IMR-90 (cell line): Measurements from ENCODE around the gene ZCWPW1. TPM values are rescaled to one million over a fixed set of nuclear protein-coding genes. Genes with fewer than 3 reads are reported as not detected.

Experiments
- ATAC-seq: fragments of 200-7000 bp; cut with Tn5 transposase; 2 replicates; pipeline ENCODE4 v1.9.1; 2020; ENCODE audit warnings: low read depth, mild to moderate bottlenecking, moderate library complexity
- BruUV-seq: library from RNA; stranded (reverse); fragments of 400-500 nt; replicated peaks from 2 replicates; lab custom pipeline; 2021; lab: Mats Ljungman, UMichigan
- CTCF ChIA-PET: fragments of 300-600 bp; formaldehyde crosslinking; extraction: SDS; loops from one replicate; lab custom pipeline; 2021; ENCODE audit warnings: antibody characterized with exemption; lab: Yijun Ruan, JAX
- POLR2A ChIA-PET: fragments of 300-600 bp; sonication (Branson Sonifier 250); formaldehyde crosslinking; loops from one replicate; lab custom pipeline; 2022; ENCODE audit warnings: antibody characterized with exemption; ENCODE audit not compliant: unreplicated experiment; lab: Charles Lee
- DNase-seq: peaks from one replicate; pipeline ENCODE4 v3.0.0; 2013
- H2AFZ ChIP-seq: replicated peaks from 2 replicates; pipeline ENCODE3; 2013; ENCODE audit warnings: low read length, mild to moderate bottlenecking; ENCODE audit not compliant: poor library complexity
- H2AK5ac ChIP-seq: 2 replicates; pipeline ENCODE4 v1.6.1; 2013; ENCODE audit warnings: low read depth, low read length, inconsistent platforms
- H2AK9ac ChIP-seq: replicated peaks from 2 replicates; pipeline ENCODE3; 2013; ENCODE audit warnings: mild to moderate bottlenecking, low read depth, low read length, moderate library complexity; ENCODE audit not compliant: poor library complexity
- H2BK120ac ChIP-seq: 2 replicates; pipeline ENCODE4 v1.6.1; 2013; ENCODE audit warnings: low read depth, low read length, inconsistent platforms
- H2BK15ac ChIP-seq: 3 replicates; pipeline ENCODE4 v1.6.1; 2013; ENCODE audit warnings: low read depth, low read length, inconsistent platforms
- H2BK20ac ChIP-seq: 2 replicates; pipeline ENCODE4 v1.6.1; 2013; ENCODE audit warnings: low read depth, mild to moderate bottlenecking, inconsistent platforms, low read length, moderate library complexity
- H2BK5ac ChIP-seq: 2 replicates; pipeline ENCODE4 v1.6.1; 2013; ENCODE audit warnings: mild to moderate bottlenecking, low read depth, low read length, inconsistent platforms; ENCODE audit not compliant: poor library complexity, severe bottlenecking
- H3K14ac ChIP-seq: replicated peaks from 2 replicates; pipeline ENCODE4 v1.6.1; 2013; ENCODE audit warnings: low read depth, low read length, inconsistent platforms
- H3K18ac ChIP-seq: 2 replicates; pipeline ENCODE4 v1.6.1; 2013; ENCODE audit warnings: low read depth, low read length, control low read depth
- H3K23ac ChIP-seq: 2 replicates; pipeline ENCODE4 v1.6.1; 2013; ENCODE audit warnings: low read depth, low read length, inconsistent platforms
- H3K27ac ChIP-seq: 2 replicates; pipeline ENCODE4 v1.5.1; 2013; ENCODE audit warnings: mild to moderate bottlenecking, control low read depth, low read length; ENCODE audit not compliant: insufficient read depth
- H3K27me3 ChIP-seq: 2 replicates; pipeline ENCODE4 v1.6.1; 2013; ENCODE audit warnings: low read length; ENCODE audit not compliant: control insufficient read depth, insufficient read depth
- H3K36me3 ChIP-seq: 2 replicates; pipeline ENCODE4 v1.6.1; 2013; ENCODE audit warnings: low read length, mixed read lengths; ENCODE audit not compliant: control insufficient read depth, insufficient read depth
- H3K4ac ChIP-seq: 2 replicates; pipeline ENCODE4 v1.6.1; 2013; ENCODE audit warnings: low read depth, low read length, inconsistent platforms
- H3K4me1 ChIP-seq: 2 replicates; pipeline ENCODE4 v1.6.1; 2013; ENCODE audit warnings: low read length, mixed read lengths; ENCODE audit not compliant: control insufficient read depth, insufficient read depth
- H3K4me2 ChIP-seq: 2 replicates; pipeline ENCODE4 v1.6.1; 2013; ENCODE audit warnings: low read depth, mild to moderate bottlenecking, control low read depth, low read length, moderate library complexity
- H3K4me3 ChIP-seq: 2 replicates; pipeline ENCODE4 v1.5.1; 2013; ENCODE audit warnings: low read depth, mild to moderate bottlenecking, control low read depth, low read length, moderate library complexity; ENCODE audit not compliant: insufficient read depth
- H3K56ac ChIP-seq: 2 replicates; pipeline ENCODE4 v1.6.1; 2013; ENCODE audit warnings: low read length, inconsistent platforms; ENCODE audit not compliant: insufficient read depth; ENCODE audit errors: extremely low read depth
- H3K79me1 ChIP-seq, 2 experiments: 2 replicates each; pipeline ENCODE4 v1.6.1; 2013; ENCODE audit warnings: low read length in 2 of 2, inconsistent platforms in 1 of 2, low read depth in 1 of 2
- H3K9ac ChIP-seq: 2 replicates; pipeline ENCODE4 v1.6.1; 2013; ENCODE audit warnings: low read depth, low read length, control low read depth
- H3K9me1 ChIP-seq: 2 replicates; pipeline ENCODE4 v1.6.1; 2013; ENCODE audit warnings: low read length, inconsistent platforms; ENCODE audit not compliant: insufficient read depth
- H3K9me3 ChIP-seq: 2 replicates; pipeline ENCODE4 v1.6.1; 2013; ENCODE audit warnings: low read length; ENCODE audit not compliant: control insufficient read depth, insufficient read depth
- H4K20me1 ChIP-seq: 2 replicates; pipeline ENCODE4 v1.6.1; 2013; ENCODE audit warnings: low read length, inconsistent platforms; ENCODE audit not compliant: insufficient read depth
- H4K5ac ChIP-seq: 2 replicates; pipeline ENCODE4 v1.6.1; 2013; ENCODE audit warnings: mild to moderate bottlenecking, low read depth, low read length, control low read depth
- H4K8ac ChIP-seq, 2 experiments: 2 replicates each; pipeline ENCODE4 v1.6.1; 2013; ENCODE audit warnings: low read depth in 2 of 2, low read length in 2 of 2, control low read depth in 1 of 2, inconsistent platforms in 1 of 2
- H4K91ac ChIP-seq: 2 replicates; pipeline ENCODE4 v1.6.1; 2013; ENCODE audit warnings: low read depth, low read length, inconsistent platforms; ENCODE audit not compliant: insufficient read depth
- CEBPB ChIP-seq: IDR thresholded peaks from 2 replicates; pipeline ENCODE4 v1.6.1; 2012; ENCODE audit warnings: low read depth, low read length, improper control_type of control experiment
- CTCF ChIP-seq: conservative IDR thresholded peaks from 2 replicates; pipeline ENCODE4 v1.5.1; 2012; ENCODE audit warnings: mild to moderate bottlenecking, low read depth, low read length, improper control_type of control experiment
- FOS ChIP-seq: fragments of 150-350 bp; IDR thresholded peaks from 2 replicates; pipeline ENCODE4 v1.6.1; 2016; ENCODE audit warnings: low read depth, low read length
- MAFK ChIP-seq: IDR thresholded peaks from 2 replicates; pipeline ENCODE4 v1.6.1; 2012; ENCODE audit warnings: low read depth, low read length, improper control_type of control experiment
- MAZ ChIP-seq: IDR thresholded peaks from 2 replicates; pipeline ENCODE4 v1.6.1; 2012; ENCODE audit warnings: low read depth, mild to moderate bottlenecking, low read length, improper control_type of control experiment, moderate library complexity, borderline replicate concordance
- MXI1 ChIP-seq: IDR thresholded peaks from 2 replicates; pipeline ENCODE4 v1.6.1; 2012; ENCODE audit warnings: low read depth, mild to moderate bottlenecking, low read length, moderate library complexity, borderline replicate concordance
- NFE2L2 ChIP-seq: fragments of 150-350 bp; IDR thresholded peaks from 2 replicates; pipeline ENCODE4 v1.6.1; 2016; ENCODE audit warnings: low read depth, mild to moderate bottlenecking, low read length
- POLR2A ChIP-seq: IDR thresholded peaks from 2 replicates; pipeline ENCODE4 v1.6.1; 2012; ENCODE audit warnings: mild to moderate bottlenecking, low read depth, low read length
- RAD21 ChIP-seq: IDR thresholded peaks from 2 replicates; pipeline ENCODE4 v1.6.1; 2012; ENCODE audit warnings: low read length, improper control_type of control experiment
- RCOR1 ChIP-seq: IDR thresholded peaks from 2 replicates; pipeline ENCODE4 v1.6.1; 2012; ENCODE audit warnings: mild to moderate bottlenecking, low read length, improper control_type of control experiment; ENCODE audit not compliant: insufficient replicate concordance
- RFX5 ChIP-seq: IDR thresholded peaks from 2 replicates; pipeline ENCODE4 v1.8.0; 2012; ENCODE audit warnings: low read depth, mild to moderate bottlenecking, low read length, moderate library complexity
- SMC3 ChIP-seq: fragments of 150-350 bp; IDR thresholded peaks from 2 replicates; pipeline ENCODE4 v1.6.1; 2016; ENCODE audit warnings: low read depth, mild to moderate bottlenecking, antibody characterized with exemption, low read length, moderate library complexity
- USF2 ChIP-seq: fragments of 150-350 bp; IDR thresholded peaks from 2 replicates; pipeline ENCODE4 v1.6.1; 2017; ENCODE audit warnings: mild to moderate bottlenecking, antibody characterized with exemption, low read length, low read depth
- WGBS, 2 experiments: methylation state at CpG; one replicate each; pipeline versions ENCODE4 v1.1.5 to v1.1.7; 2013; ENCODE audit warnings: missing lambda C conversion rate in 2 of 2; ENCODE audit not compliant: insufficient read length in 1 of 2; ENCODE audit errors: extremely low coverage in 2 of 2; 5-methylcytosine and 5-hydroxymethylcytosine counted together
- dilution Hi-C: fragments of 300-500 bp; cut with HindIII; formaldehyde crosslinking; loops from one replicate; pipeline ENCODE4 v1.14.3; 2018; ENCODE audit warnings: low sequenced_read_pairs; ENCODE audit not compliant: unreplicated experiment
- in situ Hi-C: fragments of 300-500 bp; cut with MboI; formaldehyde crosslinking; loops from 3 replicates; pipeline ENCODE4 v1.14.3; 2019; ENCODE audit warnings: low sequenced_read_pairs, inconsistent platforms, mixed read lengths
- intact Hi-C: fragments of 100-400 bp; cut with micrococcal nuclease; formaldehyde crosslinking; loops from 2 replicates; pipeline ENCODE4 v1.10.0; 2022
- polyA plus RNA-seq, 3 experiments: library from polyadenylated mRNA; depleted of rRNA; stranded (reverse); fragments of >200 nt; gene quantifications; 2 replicates each; pipeline ENCODE4 v1.2.3, GENCODE V29; 2012; ENCODE audit warnings: low replicate concordance in 1 of 3
- total RNA-seq: library from RNA; depleted of rRNA; stranded (reverse); fragments of >200 nt; gene quantifications from 2 replicates; pipeline ENCODE4 v1.2.3, GENCODE V29; 2012

The ZCWPW1 gene
- total and polyA plus RNA-seq, 2 of the 4 experiments (the other 2 are of a cell fraction), result 0.72 to 1.3 TPM

DNA sequence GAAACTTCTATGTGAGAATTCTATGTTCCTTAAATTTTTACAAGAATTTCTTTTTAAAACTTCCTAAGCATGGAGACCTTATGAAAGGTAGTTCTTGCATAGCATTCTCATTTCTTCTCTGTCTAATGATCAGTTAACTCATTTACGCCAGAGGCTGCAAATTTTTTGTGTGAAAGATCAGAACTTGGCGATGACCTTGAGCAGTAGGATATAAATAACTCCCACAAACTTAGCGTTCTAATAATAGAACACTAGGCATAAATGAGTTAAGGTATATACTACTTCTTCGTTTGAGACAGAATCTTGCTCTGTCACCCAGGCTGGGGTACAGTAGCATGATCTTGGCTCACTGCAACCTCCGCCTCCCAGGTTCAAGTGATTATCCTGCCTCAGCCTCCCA lies 41.6 kb downstream of the ZCWPW1 start:
- intact Hi-C loops (no loop called here), dilution Hi-C loops (no loop called here), in situ Hi-C loops (no loop called here)
- H2BK5ac ChIP-seq, result no peak overlapping the region
- no peak overlapping the region for H3K4me2 ChIP-seq
- H3K9me1 ChIP-seq, result peaks cover 3% of the 10 kb centered on the region; the same call in 1 of the 2 replicates
- H3K4me3 ChIP-seq, result no peak overlapping the region
- H4K5ac ChIP-seq, result no peak overlapping the region
- ATAC-seq, result no peak
- no peak overlapping the region for H2AK9ac ChIP-seq
- H3K36me3 ChIP-seq, result no peaks in the 10 kb centered on the region
- no peak overlapping the region for H4K8ac ChIP-seq
- H2BK15ac ChIP-seq, result no peak overlapping the region
- POLR2A ChIA-PET, result no interaction called here
- no TSS peak for BruUV-seq
- no peak for DNase-seq
- H3K9me3 ChIP-seq, result no peaks in the 10 kb centered on the region
- no peak overlapping the region for H2BK20ac ChIP-seq
- H3K79me1 ChIP-seq, result no peaks in the 10 kb centered on the region
- no peak overlapping the region for H3K14ac ChIP-seq
- no peak for TF ChIP-seq POLR2A
- no peak for TF ChIP-seq NFE2L2
- TF ChIP-seq MAFK, result no peak
- no peak for TF ChIP-seq RCOR1
- no peak for TF ChIP-seq RFX5
- no peak for TF ChIP-seq CEBPB
- no peak for TF ChIP-seq CTCF
- no peak for TF ChIP-seq FOS
- no peak for TF ChIP-seq SMC3
- TF ChIP-seq RAD21, result no peak
- no peak for TF ChIP-seq MXI1
- TF ChIP-seq USF2, result no peak
- no peak for TF ChIP-seq MAZ
- CTCF ChIA-PET, result interaction anchor here (0.5 kb wide), 1 partner anchor 9 kb away, joined by 4 read pairs; no protein-coding TSS in a partner anchor
- H3K4me1 ChIP-seq, result no peaks in the 10 kb centered on the region
- no peak overlapping the region for H2BK120ac ChIP-seq
- no peaks in the 10 kb centered on the region for H4K20me1 ChIP-seq
- no peak overlapping the region for H3K18ac ChIP-seq
- H2AK5ac ChIP-seq, result no peak overlapping the region
- no peak overlapping the region for H3K56ac ChIP-seq
- H3K9ac ChIP-seq, result no peak overlapping the region
- H3K4ac ChIP-seq, result no peak overlapping the region
- no CpG with 5 or more reads among the region's 5 CpGs for WGBS, 2 experiments
- peaks cover 26% of the 10 kb centered on the region for H3K27me3 ChIP-seq
- H3K27ac ChIP-seq, result no peak overlapping the region
- H3K23ac ChIP-seq, result no peak overlapping the region
- H4K91ac ChIP-seq, result no peak overlapping the region
- H2AFZ ChIP-seq, result no peak overlapping the region
